NCI-H2029 (cell line): ENCODE measurements around the gene FSHR.

Experiments used
- DNase-seq: peaks from one replicate; lab custom pipeline; 2025; lab: John Stamatoyannopoulos, UW

The FSHR gene

GRCh38 chr2:49029406-49029805, 124.9 kb downstream of the FSHR start:
- no peak for DNase-seq

DNA sequence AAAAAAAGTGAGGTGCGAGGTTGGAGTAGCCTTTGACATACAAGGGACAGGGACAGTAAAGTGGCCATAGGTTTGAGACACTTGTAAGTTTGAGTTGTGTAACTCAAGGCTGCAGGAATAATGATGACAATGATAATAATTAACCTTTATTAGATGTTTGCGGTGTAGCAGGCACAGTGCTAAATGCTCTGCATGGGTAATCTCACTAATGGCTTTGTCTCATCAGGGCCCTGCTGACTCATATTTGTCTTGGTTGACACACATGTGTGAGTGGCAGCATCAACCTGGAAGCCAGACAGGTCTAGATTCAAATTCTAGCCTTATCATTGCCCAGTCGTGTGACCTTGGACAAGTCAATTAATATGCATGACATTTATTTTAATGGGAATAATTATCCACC, 126.2 kb downstream of the FSHR start:
- DNase-seq: no peak

GRCh38 chr2:49026706-49027105, 127.6 kb downstream of the FSHR start:
- no peak for DNase-seq

DNA sequence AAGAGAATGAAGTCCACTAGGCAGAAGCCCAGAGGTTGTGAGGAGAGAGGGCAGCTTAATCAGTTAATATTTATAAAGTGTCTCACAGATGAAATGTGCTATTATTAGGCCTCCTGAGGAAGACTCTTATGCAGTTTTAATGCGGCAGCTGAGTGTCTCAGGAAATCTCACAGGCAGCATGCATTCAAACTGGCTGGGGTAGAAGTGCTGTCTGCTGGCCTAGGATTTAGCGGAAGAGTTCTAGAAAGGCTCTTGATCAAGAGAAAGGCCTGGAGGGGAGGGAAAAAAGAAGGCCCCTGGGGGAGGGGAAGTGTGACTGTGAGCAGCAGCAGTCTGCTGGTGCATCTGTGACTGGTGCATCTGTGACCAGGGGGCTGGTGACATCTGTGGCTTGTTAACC, 133.0 kb downstream of the FSHR start:
- no peak for DNase-seq

DNA sequence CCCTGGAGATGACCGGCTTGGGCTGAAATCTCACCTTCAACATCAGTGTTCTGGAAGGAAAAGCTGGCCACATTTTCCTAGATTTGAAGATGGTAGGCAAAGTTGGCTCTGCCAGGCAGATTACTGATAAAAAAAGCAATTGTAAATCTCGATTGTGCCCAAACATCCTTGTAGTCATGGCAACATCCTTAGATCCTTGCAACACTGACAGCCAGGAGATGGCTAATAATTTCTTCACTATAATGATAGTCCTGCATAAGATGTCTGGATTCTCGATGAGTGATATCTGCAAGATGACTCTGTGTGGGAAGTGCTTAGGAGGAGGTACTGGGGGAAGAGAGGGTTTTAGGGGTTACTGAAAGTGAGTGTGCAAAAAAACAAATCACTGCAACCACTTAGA, 149.1 kb downstream of the FSHR start:
- DNase-seq: no peak

DNA sequence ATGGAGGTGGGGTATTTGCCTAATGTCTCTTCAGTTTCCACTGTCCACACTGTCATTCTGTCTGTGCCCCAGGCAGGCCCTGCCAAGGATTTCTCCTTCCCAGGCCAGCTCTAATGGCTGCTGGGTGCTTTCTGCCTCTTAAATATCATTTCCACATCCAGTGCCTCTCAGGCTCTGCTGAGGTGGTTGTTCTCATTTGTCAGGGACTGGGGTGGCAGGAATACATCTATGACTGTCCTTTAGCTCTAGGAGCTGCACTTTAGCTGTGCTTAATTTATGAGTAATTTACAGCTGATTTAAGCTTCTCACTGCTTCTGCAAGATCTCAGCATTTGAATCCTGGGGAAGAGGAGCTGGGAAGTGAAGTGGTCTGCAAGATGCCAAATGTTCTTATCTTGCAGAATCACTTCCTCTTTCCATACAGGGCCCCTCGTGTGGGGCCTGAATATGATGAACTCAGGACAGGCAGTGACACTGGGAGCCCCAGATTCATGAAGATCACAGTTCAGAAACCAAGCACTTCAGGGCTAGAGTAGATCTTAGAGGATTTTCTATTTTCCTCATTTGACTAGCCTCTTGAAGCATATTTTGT, 150.2 kb downstream of the FSHR start:
- DNase-seq: no peak

GRCh38 chr2:49003201-49003600, 151.1 kb downstream of the FSHR start:
- no peak for DNase-seq

DNA sequence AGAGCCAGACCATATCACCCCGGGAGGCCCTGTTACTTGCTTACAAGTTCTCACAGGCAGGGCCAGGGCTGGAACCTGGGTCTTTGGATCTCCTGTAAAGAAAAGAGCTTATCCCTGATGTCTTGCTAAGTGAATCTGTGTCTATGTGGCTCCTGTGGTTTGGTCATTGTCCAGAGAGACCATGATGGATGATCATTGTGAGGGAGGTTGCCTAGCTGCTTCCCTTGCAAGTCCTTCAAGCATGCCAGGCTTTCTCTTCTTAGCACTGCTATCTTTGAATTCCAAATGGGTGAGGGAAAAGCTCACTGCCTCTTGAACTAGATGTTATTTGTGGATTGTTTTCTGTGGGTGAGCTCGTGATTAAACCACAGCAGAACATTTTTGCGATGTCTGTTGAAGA, 151.6 kb downstream of the FSHR start:
- no peak for DNase-seq

DNA sequence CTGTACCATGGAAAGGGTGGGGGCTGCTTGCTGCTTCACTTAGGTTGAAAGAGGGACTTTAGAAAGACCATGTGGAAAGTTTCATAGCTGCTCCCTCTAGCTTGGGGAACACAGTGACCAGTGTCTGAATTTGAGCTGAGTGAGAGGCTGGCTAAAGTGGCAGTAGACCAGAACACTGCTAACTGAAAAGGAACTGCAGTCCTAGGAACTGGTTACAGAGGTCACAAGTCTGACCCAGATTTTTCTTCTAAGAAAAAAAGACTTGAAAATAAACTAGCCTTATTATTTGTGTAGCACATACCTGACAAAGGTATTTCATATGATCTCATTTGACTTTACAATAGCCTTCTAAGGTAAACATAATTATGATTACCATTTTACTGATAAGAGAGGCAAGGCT, 153.6 kb downstream of the FSHR start:
- no peak for DNase-seq

GRCh38 chr2:48998449-48998848, 155.9 kb downstream of the FSHR start:
- DNase-seq: no peak

GRCh38 chr2:48993576-48993975, 160.7 kb downstream of the FSHR start:
- no peak for DNase-seq

DNA sequence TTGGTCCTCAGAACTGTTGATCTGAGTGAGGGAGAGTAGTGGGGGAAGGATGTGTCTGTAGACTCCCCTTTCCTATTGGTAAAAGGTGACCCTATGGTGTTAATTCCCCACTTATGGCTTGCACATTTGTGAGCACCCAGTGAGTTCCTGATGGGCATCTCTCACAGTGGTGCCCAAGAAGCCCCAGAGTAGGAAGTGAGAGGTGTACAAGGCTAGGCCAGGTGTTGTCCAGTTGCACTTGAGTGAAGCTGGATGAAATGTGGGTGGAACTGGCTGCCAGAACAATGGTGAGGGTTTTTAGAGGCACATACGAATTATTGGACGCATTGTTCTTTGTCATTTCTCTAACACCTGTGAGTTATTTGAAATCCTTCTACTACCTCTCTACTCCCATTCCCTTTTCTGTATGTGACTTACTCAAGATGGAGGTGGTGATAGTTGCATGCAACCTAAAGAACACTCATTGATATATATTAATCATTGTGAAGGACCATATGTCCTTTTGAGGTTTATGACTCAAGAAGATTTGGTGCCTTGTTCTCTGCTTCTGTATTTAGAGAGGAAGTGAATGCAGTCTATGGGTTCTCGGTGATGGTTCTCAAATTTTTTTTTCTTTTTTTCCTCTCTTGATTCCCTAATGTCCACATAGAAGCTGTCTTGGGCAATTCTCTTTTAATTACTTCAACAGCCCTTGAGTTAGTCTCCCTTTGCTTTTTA, 162.7 kb downstream of the FSHR start:
- DNase-seq: no peak

DNA sequence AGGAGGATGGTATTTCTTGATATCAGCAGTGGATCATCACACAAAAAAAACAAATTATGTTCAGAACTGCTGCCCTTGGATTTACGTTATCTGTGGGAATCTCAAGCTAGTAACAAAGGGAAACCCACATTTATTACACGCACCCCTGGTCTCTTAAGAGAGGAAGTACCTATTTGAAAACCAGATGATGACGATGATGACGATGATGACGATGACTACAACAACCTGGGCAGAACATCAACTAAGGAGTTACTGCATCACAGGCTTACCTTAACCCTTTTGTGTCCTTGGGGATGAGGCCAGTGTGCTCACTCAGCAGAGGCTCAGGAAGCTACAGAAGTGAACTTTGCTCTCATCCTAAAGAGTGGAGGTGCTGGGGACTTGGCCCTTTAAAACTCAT, 169.4 kb downstream of the FSHR start:
- DNase-seq: no peak

- DNase-seq: no peak
Measured at GRCh38 chr2:48983551-48983950, 170.8 kb downstream of the FSHR start.

DNA sequence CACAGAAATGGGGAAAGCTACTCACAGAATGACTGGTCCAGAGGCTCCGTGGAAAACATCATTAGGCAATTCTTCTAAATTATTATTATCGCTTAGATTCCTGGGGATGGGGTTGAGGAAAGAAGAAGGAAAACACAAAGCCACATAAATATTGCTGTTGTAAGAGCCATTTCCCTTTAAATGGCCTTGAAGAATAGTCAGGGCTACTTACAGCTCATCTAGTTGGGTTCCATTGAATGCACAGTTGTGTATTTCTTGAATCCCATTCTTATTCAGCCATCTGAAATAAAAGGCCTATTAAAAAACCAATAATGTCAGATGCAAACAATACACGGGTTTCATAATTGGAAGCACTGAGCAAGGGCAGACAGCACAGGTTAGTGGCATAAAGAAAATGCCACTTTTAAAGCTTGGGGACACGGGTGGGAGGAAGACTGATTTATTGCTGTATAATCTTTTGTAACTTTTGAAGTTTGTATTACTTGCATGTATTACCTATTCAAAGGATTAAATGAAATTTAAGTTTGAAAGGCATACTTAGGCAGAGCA, 171.4 kb downstream of the FSHR start:
- DNase-seq: no peak

GRCh38 chr2:48980846-48981245, 173.5 kb downstream of the FSHR start:
- DNase-seq: no peak

DNA sequence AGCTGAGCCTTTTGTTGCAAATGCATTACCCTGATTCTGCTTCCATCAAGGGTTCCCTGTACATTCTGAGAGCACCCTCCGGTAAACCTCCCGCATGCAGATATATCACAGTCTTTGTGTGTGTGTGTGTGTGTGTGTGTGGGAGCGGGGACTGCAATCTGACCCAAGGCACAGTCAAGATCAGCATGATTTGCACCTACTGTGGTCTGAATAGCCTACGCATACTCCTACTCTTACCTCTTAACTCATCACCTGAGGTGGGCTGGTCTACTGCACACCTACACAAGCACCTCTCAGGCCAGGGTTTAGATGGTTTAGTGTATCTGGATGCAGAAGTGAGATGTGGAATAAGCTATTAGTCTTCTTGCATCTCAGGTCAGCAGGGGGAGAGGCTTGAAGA, 174.6 kb downstream of the FSHR start:
- no peak for DNase-seq

- no peak for DNase-seq
Measured at GRCh38 chr2:48978131-48978530, 176.2 kb downstream of the FSHR start.

DNA sequence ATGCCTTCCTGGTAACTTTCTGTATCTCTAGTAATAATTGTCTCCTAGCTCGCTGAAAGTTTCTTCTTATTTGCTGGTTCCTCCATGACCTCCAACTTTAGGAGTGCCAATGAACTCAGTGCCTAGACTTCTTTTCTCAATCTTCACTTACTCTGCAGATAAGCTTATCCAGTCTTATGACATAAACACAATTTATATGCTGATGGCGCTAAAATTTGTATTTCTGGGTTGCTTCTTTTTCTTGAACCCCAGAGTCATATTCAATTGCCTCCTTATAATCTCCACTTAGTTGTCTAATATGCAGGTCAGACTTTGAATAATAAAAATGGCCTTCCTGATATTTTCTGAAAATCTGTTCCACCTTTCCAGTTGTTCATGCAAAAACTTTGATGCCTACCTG, 182.5 kb downstream of the FSHR start:
- no peak for DNase-seq

DNA sequence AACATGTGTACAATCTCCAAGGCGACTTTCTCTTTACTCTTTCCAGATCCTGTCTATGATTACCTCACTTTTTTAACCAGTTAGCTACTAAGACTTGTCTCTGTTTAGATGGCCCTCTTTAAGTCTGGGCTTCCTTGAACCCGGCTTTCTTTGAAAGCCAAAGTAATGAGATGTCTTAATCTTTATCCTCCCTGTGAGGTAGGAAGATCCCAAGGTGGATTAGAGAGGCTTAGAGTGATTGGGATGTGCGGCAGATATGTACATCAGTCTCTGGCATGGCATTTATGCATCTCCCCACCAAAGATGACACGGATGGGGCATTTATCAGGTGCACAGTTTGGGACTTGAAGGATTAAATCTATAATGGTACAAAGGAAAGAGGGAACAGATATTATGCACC, 186.3 kb downstream of the FSHR start:
- DNase-seq: no peak

DNA sequence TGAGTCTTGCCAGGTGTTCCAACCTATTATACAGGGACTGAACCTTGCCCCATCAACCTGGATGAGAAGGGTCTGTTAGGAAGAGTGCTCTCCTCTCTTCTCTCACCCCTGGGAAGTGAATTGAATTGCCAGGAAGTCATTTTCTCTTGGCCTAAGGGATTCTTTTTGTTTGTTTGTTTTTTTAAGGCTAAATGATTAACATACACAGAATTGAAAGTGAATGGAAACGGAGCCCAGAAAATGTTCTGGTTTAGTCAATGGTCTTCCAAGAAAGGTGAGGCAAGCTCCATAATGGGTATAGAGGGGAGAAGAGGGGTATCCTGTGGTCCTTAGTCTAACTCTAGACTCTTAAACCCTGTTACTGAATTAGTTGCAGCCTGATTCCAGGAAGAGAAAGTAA, 189.1 kb downstream of the FSHR start:
- DNase-seq: no peak

- DNase-seq: no peak
Measured at GRCh38 chr2:48961009-48961408, 193.3 kb downstream of the FSHR start.

GRCh38 chr2:48954935-48955334, 199.4 kb downstream of the FSHR start:
- DNase-seq: no peak

- no peak for DNase-seq
Measured at GRCh38 chr2:48954311-48954710, 200.0 kb downstream of the FSHR start.
